HG03039 (cell line): Measurements from ENCODE around the gene HDAC1.
"Not testable (repeated sequence)": the region's sequence is repeated elsewhere in the genome, so short reads cannot be mapped to it uniquely, and the experiment has no call there.

Experiments
- ATAC-seq: cut with Tn5 transposase; IDR thresholded peaks from one replicate; pipeline ENCODE4 v1.9.1; 2021; ENCODE audit warnings: mild to moderate bottlenecking, moderate library complexity; ENCODE audit not compliant: unreplicated experiment

The HDAC1 gene

DNA sequence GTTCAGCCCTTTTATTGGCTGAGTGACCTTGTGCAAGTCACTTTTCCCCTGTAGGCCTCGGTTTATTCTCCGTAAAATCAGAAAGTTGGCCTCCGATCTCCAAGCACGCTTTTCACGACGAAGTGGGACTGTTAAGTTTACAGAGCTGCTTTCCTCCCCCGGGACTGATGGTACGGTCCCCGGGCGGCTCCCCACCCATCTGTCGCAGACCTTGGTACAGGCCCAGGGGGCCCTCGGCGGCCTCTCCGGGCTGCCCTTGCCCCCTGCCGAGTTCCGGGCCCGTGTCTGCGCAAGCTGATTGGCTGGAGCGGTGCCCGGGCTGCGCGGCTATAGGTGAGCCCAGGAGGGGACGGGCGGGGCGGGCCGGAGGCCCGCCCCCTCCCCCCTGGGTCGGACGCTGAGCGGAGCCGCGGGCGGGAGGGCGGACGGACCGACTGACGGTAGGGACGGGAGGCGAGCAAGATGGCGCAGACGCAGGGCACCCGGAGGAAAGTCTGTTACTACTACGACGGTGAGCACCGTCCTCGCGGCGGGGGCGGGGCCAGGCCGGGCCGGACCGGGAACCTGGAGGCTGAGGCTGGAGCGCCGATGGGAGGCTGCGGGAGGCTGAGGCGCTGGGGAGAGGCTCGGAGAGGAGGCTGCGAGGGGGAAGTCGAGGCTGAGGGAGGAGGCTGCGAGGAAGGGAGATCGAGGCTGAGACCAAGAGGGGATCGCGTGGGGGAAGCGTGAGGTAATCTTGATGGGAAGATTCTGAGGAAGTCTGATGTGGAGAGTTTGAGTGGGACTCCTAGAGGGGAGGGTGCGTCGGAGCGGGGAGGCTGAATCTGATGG is at the start of gene HDAC1:
TSS of gene HDAC1 (plus strand) at position 376 of the 831 bp plus-strand sequence. CDS start at position 463, 87 bp downstream.
- peak; percentile 96 for ATAC-seq

GRCh38 chr1:32242341-32242851 is 49.5 kb upstream of the HDAC1 start:
- ATAC-seq: no peak

DNA sequence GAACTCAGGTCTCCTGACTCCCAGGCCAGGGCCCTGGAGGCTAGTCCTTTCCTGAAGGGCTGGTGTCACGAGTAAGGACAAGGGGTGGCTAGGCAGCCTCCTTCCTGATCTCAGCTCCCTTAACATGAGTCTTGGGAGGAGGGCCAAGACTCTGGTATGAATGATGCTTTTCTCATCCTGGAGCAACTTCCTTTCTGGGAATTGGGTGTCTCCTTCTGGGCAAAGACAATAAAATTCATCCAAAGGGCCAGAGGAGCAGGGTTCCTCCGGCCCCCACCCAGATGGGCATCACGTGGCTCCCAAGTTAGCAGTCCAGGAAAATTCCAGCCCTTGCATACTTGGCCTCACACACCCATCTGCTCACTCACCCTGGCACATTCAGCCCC is 45.0 kb upstream of the HDAC1 start, which contains the start of gene FAM167B:
TSS of gene FAM167B (plus strand) at position 335 of the 386 bp plus-strand sequence. CDS start 200 bp downstream, outside the sequence.
- ATAC-seq: no peak

DNA sequence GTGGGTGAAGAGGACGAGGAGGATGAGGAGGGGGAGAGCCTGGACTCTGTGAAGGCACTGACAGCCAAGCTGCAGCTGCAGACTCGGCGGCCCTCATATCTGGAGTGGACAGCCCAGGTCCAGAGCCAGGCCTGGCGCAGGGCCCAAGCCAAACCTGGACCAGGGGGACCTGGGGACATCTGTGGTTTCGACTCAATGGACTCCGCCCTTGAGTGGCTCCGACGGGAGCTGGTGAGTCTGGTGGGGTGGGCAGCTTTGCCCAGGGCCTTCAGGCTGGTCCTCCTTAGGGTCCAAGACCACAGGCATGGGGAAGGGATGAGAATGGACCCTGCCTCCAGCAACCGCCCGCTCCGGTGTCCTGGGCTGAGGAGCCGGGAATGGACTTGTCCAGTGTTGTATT is 44.4 kb upstream of the HDAC1 start:
- no peak for ATAC-seq

GRCh38 chr1:32247983-32248889 is 43.6 kb upstream of the HDAC1 start:
- no peak for ATAC-seq

DNA sequence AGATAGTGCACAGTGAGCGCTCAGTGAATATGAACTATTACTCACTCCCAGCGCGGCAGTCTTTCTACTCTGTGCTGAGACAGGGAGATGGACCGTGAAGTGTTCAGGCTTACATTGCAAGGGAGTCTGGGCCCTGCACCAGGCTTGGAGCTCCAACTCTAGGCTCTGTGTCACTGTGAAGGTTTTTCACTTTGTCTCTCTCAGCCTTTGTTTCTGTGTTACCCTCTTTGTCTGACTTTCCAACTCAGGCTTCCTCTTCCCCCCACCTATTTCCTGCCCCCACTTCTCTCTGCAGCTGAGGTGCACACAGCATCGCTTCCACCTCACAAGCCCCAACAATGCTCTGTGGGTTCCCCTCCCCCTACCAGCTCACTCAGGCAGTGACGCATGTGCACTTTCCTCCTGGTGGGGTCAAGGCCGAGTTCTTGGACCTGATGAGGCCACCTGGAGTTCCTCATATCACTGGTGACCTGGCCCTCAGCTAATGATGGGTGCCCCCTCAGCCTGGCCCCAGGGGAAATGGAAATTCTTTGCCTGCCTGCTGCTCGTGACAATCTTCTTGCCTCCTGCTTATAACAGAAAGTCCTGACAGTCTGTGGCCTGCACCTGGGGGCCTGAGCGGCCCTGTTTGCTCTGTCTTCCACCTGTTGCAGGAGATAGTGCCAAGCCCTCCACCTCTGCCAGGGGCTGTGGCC is 41.9 kb upstream of the HDAC1 start:
- peak; percentile 35 for ATAC-seq

DNA sequence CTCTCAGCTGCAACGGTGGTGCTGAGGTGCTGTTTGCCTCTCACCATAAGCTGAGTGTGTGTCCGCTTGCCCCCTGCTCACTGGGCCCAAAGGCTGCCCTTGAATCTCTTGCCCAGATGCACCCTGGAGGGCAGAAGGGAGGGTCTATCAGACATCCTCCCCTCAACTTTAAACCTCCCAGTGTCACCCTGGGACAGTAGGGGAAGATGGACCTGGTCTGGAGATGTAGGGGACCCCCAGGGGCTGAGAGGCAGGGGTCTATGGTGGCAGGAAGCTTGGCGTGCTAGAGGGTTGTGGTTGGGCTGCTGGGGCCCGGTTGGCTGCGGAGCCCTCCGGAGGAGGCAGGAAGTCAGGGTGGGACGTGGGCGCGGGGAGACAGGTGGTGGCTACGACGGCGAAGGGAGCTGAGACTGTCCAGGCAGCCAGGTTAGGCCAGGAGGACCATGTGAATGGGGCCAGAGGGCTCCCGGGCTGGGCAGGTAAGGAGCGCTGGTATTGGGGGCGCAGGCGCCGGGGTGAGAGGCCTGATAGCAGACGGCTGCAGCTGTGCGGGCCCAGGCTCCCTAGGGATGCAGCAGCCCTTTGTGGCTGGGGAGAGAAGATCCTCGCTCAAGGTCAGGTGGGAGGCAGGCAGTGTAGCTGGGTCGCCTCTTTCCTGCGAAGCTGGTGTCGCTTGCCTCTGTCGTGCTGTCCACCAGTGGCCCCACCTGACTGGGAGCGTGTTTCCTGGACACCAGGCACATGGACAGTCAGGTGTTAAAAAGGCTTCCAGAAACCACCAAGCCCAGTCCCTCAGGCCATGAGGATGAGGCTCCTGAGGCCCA is 40.8 kb upstream of the HDAC1 start, which contains the start of gene LCK:
TSS of gene LCK (plus strand) at position 373 of the 824 bp plus-strand sequence. CDS start 23,065 bp downstream, outside the sequence.
- ATAC-seq: no peak

GRCh38 chr1:32255072-32256071 is 36.5 kb upstream of the HDAC1 start:
- no peak for ATAC-seq

DNA sequence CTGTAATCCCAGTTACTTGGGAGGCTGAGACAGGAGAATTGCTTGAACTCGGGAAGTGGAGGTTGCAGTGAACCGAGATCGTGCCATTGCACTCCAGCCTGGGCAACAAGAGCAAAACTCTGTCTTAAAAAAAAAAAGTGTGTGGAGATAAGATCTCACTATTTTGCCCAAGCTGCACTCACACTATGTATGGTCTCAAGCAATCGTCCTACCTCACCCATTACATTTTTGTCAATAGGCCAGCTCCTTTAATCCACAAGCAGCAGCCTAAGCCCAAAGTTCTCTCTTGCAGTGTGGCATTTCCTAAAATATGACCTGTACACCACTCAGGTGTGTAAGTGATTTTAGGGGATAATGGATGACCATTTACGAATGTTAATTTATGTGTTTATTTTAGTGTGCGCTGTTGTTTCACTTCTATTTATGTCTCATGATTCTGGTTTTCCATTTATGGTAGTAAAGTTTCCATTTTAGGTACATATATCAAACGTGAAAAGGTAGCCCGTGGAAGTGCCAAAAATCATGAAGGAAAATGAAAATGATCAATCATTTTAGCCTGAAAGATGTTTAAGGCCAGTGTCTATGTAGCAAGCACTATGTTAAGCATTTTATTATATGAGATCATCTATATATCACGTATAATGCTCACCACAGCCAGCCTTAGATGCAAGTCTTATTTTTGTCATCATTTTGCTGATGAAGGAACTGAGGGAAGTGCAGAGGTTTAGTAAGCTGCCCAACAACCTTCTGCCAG is 35.2 kb upstream of the HDAC1 start:
- no peak for ATAC-seq

DNA sequence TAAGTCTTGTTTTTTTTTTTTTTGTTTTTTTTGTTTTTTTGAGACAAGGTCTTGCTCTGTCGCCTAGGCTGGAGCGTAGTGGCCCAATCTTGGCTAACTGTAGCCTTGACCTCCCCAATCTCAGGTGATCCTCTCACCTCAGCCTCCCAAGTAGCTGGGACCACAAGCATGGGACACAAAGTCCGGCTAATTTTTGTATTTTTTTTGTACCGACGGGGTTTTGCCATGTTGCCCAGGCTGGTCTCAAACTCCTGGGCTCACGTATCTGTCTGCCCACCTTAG is 34.7 kb upstream of the HDAC1 start:
- no peak for ATAC-seq

GRCh38 chr1:32263236-32263593 is 28.7 kb upstream of the HDAC1 start:
- ATAC-seq: not testable (repeated sequence)

GRCh38 chr1:32263744-32264143 is 28.1 kb upstream of the HDAC1 start:
- ATAC-seq: no peak

DNA sequence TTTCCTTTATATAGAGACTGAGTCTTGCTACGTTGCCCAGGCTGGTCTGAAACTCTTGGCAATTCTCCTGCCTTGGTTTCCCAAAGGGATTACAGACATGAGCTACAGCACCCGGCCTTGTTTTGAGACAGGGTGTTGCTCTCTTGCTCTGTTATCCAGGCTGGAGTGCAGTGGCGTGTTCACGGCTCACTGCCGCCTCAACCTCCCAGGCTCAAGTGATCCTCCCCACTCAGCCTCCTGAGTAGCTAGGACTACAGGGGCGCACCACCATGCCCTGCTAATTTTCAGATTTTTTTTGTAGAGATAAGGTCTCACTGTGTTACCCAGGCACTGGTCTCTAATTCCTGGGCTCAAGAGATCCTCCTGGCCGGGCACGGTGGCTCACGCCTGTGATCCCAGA is 26.0 kb upstream of the HDAC1 start:
- ATAC-seq: no peak

- no peak for ATAC-seq
These were observed 24.8 kb upstream of the HDAC1 start for GRCh38 chr1:32266921-32267591.

GRCh38 chr1:32269744-32270143 is 22.1 kb upstream of the HDAC1 start:
- ATAC-seq: no peak

DNA sequence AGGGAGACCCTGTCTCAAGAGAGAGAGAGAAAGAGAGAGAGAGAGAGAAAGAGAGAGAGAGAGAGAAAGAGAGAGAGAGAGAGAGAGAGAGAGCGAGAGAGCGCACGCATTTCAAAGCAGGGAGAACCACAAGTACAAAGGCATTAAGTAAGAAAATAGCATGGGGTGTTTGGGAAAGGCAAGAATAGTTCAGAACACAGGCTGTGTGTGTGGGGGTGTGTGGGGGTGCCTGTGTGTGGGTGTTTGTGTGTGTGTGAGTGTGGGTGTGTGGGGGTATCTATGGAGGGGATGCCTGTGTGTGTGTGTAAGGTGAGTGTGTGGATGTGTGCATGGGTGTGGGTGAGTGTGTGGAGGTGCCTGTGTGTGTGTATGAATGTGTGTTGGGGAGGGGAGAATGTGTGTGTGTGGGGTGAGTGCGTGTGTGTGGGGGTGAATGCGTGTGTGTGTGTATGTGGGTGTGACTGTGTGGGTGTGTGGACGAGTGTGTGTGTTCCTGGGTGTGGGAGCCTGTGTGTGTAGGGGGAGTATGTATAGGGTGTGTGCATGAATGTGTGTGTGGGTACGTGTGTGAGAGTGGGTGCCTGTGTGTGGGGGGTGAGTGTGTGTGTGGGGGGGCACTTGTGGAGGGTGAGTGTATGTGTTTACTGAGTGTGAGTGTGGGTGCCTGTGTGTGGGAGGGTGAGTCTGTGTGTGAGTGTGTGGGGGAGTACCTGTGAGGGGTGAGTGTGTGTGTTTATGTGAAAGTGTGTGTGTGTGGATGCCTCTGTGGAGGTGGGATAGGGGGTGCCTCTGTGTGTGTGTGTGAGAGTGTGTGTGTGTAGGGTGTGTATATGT is 19.1 kb upstream of the HDAC1 start:
- no peak for ATAC-seq
